ENCODE data around the gene FCSK.

FCSK gene

GRCh38 chr16:70412385-70412784, 42.0 kb upstream of the FCSK start:
- TF ChIP-seq TAF1 (IDR thresholded peaks at IDR 0.05; ENCODE audit: low read depth) (no peak), TEAD4 (IDR thresholded peaks at IDR 0.05) (no peak), CEBPB (IDR thresholded peaks at IDR 0.05) (no peak), FOXM1 (IDR thresholded peaks at IDR 0.05; ENCODE audit: borderline replicate concordance, low read depth) (no peak), YY1 (IDR thresholded peaks at IDR 0.05; ENCODE audit: low read depth) (no peak), EP300 (IDR thresholded peaks at IDR 0.05; ENCODE audit: borderline replicate concordance) (no peak), MAX (IDR thresholded peaks at IDR 0.05) (no peak), ZBTB7A (IDR thresholded peaks at IDR 0.05; ENCODE audit: low read depth) (no peak), RAD21 (IDR thresholded peaks at IDR 0.05; ENCODE audit: low read depth) (no peak), TCF12 (IDR thresholded peaks at IDR 0.05; ENCODE audit: low read depth) (no peak), REST (IDR thresholded peaks at IDR 0.05; ENCODE audit: low read depth) (no peak), EGR1 (IDR thresholded peaks at IDR 0.05) (no peak), USF1 (IDR thresholded peaks at IDR 0.05) (no peak)

GRCh38 chr16:70416748-70417616, 37.4 kb upstream of the FCSK start:
- no peak for TF ChIP-seq TCF12 (IDR thresholded peaks at IDR 0.05; ENCODE audit: low read depth)
- TF ChIP-seq EP300 (IDR thresholded peaks at IDR 0.05; ENCODE audit: borderline replicate concordance), result no peak
- no peak for TF ChIP-seq EGR1 (IDR thresholded peaks at IDR 0.05)
- TF ChIP-seq NFIC (IDR thresholded peaks at IDR 0.05), result no peak
- TF ChIP-seq YY1 (IDR thresholded peaks at IDR 0.05; ENCODE audit: low read depth), result no peak
- TF ChIP-seq TEAD4 (IDR thresholded peaks at IDR 0.05), result no peak
- TF ChIP-seq REST (IDR thresholded peaks at IDR 0.05; ENCODE audit: low read depth), result no peak
- TF ChIP-seq RAD21 (IDR thresholded peaks at IDR 0.05; ENCODE audit: low read depth), result no peak
- TF ChIP-seq USF1 (IDR thresholded peaks at IDR 0.05), result no peak
- TF ChIP-seq ZBTB7A (IDR thresholded peaks at IDR 0.05; ENCODE audit: low read depth), result no peak
- no peak for TF ChIP-seq TAF1 (IDR thresholded peaks at IDR 0.05; ENCODE audit: low read depth)
- TF ChIP-seq CEBPB (IDR thresholded peaks at IDR 0.05), result no peak
- TF ChIP-seq MAX (IDR thresholded peaks at IDR 0.05), result no peak
- TF ChIP-seq CREB1 (IDR thresholded peaks at IDR 0.05; ENCODE audit: low read depth), result no peak
- no peak for TF ChIP-seq FOXM1 (IDR thresholded peaks at IDR 0.05; ENCODE audit: borderline replicate concordance, low read depth)

- TF ChIP-seq FOXM1 (IDR thresholded peaks at IDR 0.05; ENCODE audit: borderline replicate concordance, low read depth) (no peak), TCF12 (IDR thresholded peaks at IDR 0.05; ENCODE audit: low read depth) (no peak), MAX (IDR thresholded peaks at IDR 0.05) (no peak), ZBTB7A (IDR thresholded peaks at IDR 0.05; ENCODE audit: low read depth) (no peak), CREB1 (IDR thresholded peaks at IDR 0.05; ENCODE audit: low read depth) (no peak), USF1 (IDR thresholded peaks at IDR 0.05) (no peak), REST (IDR thresholded peaks at IDR 0.05; ENCODE audit: low read depth) (no peak), YY1 (IDR thresholded peaks at IDR 0.05; ENCODE audit: low read depth) (no peak), EP300 (IDR thresholded peaks at IDR 0.05; ENCODE audit: borderline replicate concordance) (no peak), CEBPB (IDR thresholded peaks at IDR 0.05) (no peak)
Observed at GRCh38 chr16:70417661-70418060, 36.7 kb upstream of the FCSK start.
